Stimulated activated naive CD8-positive, alpha-beta T cell treated with anti-CD3 and anti-CD28 coated beads, Interleukin-15, Interleukin-2, amounts not matched to agents 100 ng/mL and 50 ng/mL, for 24 hours (primary cell): ENCODE results near the gene EIF5.

Source experiments
- H3K27ac Mint-ChIP-seq: one replicate; pipeline ENCODE4 v1.8.0; 2021; ENCODE audit warnings: mild to moderate bottlenecking, mixed read lengths
- H3K27me3 Mint-ChIP-seq: one replicate; pipeline ENCODE4 v1.8.0; 2021; ENCODE audit warnings: mixed read lengths
- H3K36me3 Mint-ChIP-seq: one replicate; pipeline ENCODE4 v1.8.0; 2021; ENCODE audit warnings: low read depth, mixed read lengths
- H3K4me1 Mint-ChIP-seq: one replicate; pipeline ENCODE4 v1.8.0; 2021; ENCODE audit warnings: low read depth, mixed read lengths
- H3K4me3 Mint-ChIP-seq: one replicate; pipeline ENCODE4 v1.8.0; 2021; ENCODE audit warnings: mild to moderate bottlenecking, mixed read lengths
- H3K9me3 Mint-ChIP-seq: one replicate; pipeline ENCODE4 v1.8.0; 2021; ENCODE audit warnings: mixed read lengths

Gene EIF5

DNA sequence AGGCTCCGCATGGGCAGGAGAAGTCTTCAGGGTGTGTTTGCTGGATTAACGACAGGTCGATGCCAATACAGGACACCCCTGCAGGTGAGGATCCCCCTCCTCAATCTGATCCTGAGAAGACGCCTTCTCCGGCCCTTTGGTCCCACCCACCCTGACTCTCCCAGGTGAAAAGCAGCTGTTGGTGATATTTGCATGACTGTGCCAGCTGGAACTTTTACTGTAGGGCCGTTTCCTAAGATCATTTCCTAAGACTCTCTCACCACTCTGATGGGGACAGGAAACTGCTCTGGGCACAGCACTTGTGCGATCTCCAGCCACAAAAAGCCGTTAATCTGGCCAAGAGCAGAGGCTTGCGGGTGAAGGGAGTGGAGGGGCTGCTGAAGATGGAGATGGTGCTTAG lies 16.8 kb upstream of the EIF5 start:
- no peak overlapping the region for H3K27ac Mint-ChIP-seq
- no peaks in the 10 kb centered on the region for H3K36me3 Mint-ChIP-seq
- H3K9me3 Mint-ChIP-seq, result no peaks in the 10 kb centered on the region
- H3K4me1 Mint-ChIP-seq, result no peaks in the 10 kb centered on the region
- H3K4me3 Mint-ChIP-seq, result no peak overlapping the region
- peaks cover 17% of the 10 kb centered on the region for H3K27me3 Mint-ChIP-seq

DNA sequence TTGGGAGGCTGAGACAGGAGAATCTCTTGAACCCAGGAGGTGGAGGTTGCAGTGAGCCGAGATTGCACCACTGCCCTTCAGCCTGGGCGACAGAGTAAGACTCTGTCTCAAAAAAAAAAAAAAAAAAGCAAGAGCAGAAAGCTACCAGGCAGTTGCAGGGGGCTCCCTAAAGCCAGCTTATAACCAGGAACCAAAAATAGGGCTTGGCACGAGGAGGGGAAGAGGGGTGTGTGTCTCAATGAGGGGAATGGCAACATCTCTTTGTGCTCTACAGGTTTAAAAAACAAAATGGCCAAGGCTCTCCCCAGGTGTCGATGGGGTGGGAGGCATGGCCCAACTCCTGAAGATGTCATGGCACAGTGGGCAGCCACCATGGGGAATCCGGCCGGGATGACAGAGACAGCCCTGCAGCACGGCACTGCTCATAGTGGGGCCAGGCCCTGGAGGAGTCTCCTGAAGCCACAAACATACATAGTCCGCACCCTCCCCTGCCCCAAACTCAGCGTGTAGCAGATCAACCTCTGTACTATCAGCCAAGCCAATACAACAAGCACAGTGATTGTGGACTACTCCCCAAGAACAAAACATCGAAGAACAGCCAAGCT lies 16.0 kb upstream of the EIF5 start:
- Mint-ChIP-seq H3K27me3 (peaks cover 18% of the 10 kb centered on the region), H3K36me3 (no peaks in the 10 kb centered on the region), H3K4me1 (no peaks in the 10 kb centered on the region), H3K4me3 (no peak overlapping the region), H3K9me3 (no peaks in the 10 kb centered on the region), H3K27ac (no peak overlapping the region)

DNA sequence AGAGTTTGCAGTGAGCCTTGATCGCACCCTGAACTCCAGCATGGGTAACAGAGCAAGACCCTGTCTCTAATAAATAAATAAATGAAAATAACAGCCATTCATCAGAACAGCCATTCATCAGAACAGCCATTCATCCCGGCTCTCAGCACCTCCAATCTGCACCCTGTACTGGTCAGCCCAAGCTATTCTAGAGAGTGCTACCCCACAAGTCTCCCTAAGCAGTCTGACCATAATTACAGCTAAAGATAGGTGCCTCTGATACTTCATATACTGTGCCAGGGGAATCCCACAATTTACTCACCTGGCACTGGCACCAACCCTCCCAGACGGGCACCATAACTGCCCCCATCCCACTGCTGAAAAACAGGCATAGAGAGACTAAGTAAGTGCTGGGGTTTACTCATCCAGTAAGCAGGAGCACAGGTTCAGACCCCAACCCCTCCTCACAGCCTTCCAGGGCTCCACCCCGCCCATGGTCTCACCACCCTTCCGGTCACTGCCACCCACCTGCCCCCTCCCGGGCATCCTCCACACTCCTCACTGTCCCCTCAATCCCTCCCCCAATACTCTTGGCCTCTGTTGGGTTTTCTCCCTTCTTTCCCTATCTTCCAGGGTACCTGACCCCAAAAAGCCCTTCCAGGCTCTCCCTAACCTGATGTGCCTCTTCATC lies 15.2 kb upstream of the EIF5 start:
- Mint-ChIP-seq H3K4me1 (no peaks in the 10 kb centered on the region), H3K27me3 (peaks cover 24% of the 10 kb centered on the region), H3K27ac (no peak overlapping the region), H3K4me3 (no peak overlapping the region), H3K36me3 (no peaks in the 10 kb centered on the region), H3K9me3 (no peaks in the 10 kb centered on the region)

DNA sequence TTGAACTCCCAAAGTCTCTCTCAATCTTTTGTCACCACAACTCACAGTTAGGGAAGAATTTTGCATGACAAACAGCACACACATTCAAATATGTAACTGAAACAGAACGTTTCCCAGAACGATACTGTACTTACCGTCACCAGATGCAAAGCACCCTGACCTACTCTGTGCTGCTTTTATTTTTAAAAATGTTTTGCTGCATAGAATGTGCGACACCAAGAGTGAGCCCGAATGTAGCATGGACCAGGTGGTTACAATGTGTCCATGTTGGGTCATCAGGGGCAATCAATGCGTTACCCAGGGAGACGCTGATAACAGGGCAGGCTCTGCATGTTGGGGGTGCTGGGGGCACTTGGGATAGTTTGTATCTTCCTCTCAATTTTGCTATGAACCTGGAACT lies 14.6 kb upstream of the EIF5 start:
- peaks cover 24% of the 10 kb centered on the region for H3K27me3 Mint-ChIP-seq
- no peaks in the 10 kb centered on the region for H3K36me3 Mint-ChIP-seq
- H3K4me3 Mint-ChIP-seq, result no peak overlapping the region
- H3K27ac Mint-ChIP-seq, result no peak overlapping the region
- H3K4me1 Mint-ChIP-seq, result no peaks in the 10 kb centered on the region
- H3K9me3 Mint-ChIP-seq, result no peaks in the 10 kb centered on the region

DNA sequence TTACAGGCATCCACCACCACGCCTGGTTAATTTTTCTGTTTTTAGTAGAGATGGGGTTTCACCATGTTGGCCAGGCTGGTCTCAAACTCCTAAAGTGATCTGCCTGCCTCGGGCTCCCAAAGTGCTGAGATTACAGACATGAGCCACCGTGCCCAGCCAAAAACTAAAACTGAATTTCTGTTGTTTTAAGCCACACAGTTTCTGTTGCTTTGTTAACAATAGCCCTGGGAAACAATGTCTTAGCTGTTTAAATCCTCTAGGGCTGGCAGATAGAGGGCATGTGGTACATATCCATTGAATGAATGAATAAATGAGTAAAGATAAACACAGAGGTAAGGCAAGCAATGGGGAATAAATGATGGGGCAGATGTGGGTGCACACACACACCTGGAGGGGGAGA lies 8.0 kb upstream of the EIF5 start:
- Mint-ChIP-seq H3K4me1 (peaks cover 4% of the 10 kb centered on the region), H3K36me3 (no peaks in the 10 kb centered on the region), H3K27ac (no peak overlapping the region), H3K27me3 (peaks cover 6% of the 10 kb centered on the region), H3K9me3 (no peaks in the 10 kb centered on the region), H3K4me3 (no peak overlapping the region)

DNA sequence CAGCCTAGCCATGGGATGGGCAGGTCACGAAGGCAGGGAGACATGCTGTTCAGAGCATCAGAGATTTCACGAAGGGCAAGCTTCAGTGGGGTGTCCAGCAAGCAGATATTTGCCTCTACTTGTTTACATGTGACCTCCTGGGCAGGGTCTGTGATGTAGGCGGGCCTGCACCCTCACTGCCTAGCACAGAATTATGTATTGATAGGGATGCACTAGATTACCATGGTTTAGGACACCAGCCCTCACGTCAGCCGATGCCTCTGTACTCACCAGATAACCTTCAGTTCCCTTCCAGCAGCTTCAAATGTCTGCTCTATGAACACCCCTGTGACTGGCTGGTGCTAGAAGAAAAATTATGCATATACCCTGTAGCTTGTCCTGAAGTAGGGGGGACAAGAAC lies 5.1 kb upstream of the EIF5 start:
- Mint-ChIP-seq H3K36me3 (no peaks in the 10 kb centered on the region), H3K27me3 (no peaks in the 10 kb centered on the region)

DNA sequence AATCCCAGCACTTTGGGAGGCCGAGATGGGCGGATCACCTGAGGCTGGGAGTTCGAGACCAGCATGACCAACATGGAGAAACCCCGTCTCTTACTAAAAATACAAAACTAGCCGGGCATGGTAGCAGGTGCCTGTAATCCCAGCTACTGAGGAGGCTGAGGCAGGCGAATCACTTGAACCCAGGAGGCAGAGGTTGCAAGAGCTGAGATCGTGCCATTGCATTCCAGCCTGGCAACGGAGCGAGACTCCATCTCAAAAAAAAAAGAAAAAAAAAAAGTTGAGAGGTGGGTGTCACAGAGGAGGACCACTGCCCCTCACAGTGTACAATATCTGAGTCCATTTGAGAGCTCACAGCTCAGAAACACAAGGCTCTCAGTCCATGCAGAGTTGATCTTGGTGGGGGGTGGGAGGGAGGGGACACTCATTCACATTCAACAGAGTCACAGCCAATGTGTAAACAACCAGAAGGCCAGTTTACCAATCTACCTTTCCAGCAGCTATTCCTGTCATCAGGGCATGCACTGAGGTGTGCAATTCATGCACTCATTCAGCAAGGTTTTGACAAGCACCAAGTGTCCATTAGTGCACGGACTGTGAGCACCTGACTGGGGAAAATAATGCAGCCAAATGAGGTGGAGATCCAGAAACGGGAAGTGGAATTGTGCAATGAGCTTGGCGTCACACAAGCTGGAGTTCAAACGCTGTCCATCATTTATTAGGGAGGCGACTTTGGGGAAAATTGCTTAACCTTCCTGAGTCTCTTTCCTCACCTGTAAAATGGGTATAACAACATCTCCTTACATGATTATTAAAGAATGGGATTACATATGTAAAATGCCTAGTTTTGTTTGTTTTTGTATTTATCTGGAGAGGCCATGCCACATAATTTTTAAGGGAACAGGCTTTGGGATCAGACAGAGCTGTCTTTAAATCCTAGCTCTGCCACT lies 4.4 kb upstream of the EIF5 start:
- H3K4me3 Mint-ChIP-seq, result no peak overlapping the region
- H3K27ac Mint-ChIP-seq, result no peak overlapping the region
- no peaks in the 10 kb centered on the region for H3K36me3 Mint-ChIP-seq
- H3K4me1 Mint-ChIP-seq, result peaks cover 22% of the 10 kb centered on the region
- H3K27me3 Mint-ChIP-seq, result no peaks in the 10 kb centered on the region
- H3K9me3 Mint-ChIP-seq, result no peaks in the 10 kb centered on the region

More for the DNA sequence above, 5.1 kb upstream of the EIF5 start:
- no peak overlapping the region for H3K27ac Mint-ChIP-seq
- no peak overlapping the region for H3K4me3 Mint-ChIP-seq
- H3K4me1 Mint-ChIP-seq, result peaks cover 22% of the 10 kb centered on the region
- H3K9me3 Mint-ChIP-seq, result no peaks in the 10 kb centered on the region

DNA sequence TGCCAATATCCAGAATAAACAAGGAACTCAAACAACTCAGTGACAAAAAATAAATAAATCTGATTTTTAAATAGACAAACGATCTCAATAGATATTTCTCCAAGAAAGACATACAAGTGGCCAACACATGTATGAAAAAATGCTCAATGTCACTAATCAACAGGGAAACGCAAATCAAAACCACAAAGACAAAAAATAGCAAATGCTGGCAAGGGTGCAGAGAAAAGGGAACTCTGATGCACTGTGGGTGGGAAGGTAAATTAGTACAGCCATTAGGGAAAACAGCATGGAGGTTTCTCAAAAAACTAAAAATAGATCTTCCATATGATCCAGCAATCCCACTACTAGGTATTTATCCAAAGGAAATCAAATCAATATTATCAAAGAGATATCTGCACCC lies 3.5 kb upstream of the EIF5 start:
- Mint-ChIP-seq H3K36me3 (peaks cover 6% of the 10 kb centered on the region), H3K27ac (no peak overlapping the region), H3K4me3 (no peak overlapping the region), H3K4me1 (peaks cover 27% of the 10 kb centered on the region), H3K9me3 (no peaks in the 10 kb centered on the region), H3K27me3 (no peaks in the 10 kb centered on the region)

DNA sequence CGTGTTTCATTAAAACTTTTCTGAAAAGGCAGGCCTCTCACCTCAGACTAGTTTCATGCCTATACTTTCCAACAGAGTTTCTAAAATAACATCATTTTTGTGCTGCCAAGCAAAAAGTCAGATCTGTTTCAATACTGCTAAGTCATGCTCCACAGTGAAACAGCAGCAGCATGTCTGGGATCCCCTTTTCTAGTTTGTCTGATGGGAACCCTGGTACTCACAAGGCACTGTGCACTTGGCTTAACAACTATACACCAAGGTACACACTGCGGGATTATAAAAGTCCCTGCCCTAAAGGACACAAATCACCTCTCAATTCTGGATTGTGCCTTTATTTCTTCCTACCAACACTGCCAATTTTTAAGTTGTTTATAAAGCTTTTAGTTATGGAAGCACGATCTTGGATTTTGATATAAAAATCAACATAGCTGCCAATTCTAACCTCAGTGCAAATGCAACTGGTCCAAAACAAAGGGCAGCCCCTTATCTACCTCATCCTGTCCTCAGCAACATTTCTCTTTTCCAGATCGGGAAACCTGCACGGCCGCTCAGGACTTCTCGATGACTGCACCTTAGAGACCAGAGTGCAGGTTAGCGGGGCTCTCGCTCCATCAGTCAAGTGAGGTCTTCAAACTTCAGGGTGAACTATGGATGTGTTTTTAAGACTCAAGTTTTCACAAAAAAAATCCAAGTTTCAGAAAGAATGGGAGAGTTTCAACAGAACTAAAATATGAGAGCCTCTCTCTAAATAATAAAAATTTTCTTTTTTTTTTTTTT lies 1.7 kb upstream of the EIF5 start:
- peak overlapping the region; percentile 78 for H3K27ac Mint-ChIP-seq
- H3K4me3 Mint-ChIP-seq, result peak overlapping the region; percentile 95
- no peaks in the 10 kb centered on the region for H3K27me3 Mint-ChIP-seq
- H3K4me1 Mint-ChIP-seq, result peaks cover 45% of the 10 kb centered on the region
- H3K36me3 Mint-ChIP-seq, result peaks cover 23% of the 10 kb centered on the region
- no peaks in the 10 kb centered on the region for H3K9me3 Mint-ChIP-seq

DNA sequence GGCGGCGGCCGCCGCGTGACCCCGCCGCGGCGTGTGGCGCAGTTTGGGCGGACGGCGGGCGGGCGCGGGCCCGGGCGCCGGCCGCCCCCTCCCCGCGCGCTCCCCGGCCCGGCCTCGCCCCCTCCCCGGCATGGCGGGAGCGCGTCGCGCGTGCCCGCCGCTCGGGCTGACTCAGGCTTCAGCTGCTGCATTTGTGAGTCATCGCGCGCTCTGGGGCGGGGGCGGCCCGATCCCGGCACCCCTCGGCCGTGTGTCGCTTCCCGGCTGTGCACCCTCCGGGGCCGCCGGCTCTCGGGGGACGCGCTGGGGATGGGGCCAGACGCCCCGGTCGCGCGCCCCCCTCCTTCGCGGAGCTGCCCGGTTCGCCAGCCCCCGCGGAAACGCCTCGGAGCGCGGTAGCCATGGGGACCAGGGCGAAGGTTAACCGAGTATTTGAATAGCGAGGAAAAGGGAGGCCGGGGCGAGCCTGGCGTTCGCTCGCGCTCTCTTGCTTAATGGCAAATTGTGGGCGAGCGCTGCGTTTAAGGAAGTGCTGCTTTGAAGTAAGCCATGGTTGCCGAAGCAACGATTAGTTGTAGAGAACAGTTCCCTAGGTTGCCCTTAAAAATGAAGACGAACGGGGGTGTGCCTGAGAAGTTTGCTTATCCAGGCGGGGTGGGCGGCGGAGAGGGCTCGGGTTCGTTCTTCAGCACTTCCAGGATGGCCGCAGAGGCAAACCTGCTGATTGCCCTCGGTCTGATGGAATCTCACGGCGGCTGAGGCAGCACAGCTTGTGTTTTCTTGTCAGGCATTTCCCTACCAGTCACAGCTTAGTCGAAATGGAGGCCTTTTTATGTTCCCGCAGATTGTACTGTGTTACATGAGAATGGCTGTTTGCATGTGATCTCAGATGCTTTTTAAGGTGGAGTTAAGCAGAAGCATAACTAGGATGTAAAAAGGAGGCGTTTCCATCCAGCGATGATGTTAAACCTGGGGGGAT lies 896 bp downstream of the EIF5 start:
- H3K36me3 Mint-ChIP-seq, result peaks cover 50% of the 10 kb centered on the region
- peaks cover 64% of the 10 kb centered on the region for H3K4me1 Mint-ChIP-seq
- no peaks in the 10 kb centered on the region for H3K9me3 Mint-ChIP-seq
- no peaks in the 10 kb centered on the region for H3K27me3 Mint-ChIP-seq
- H3K4me3 Mint-ChIP-seq, result peak overlapping the region; percentile 95
- peak overlapping the region; percentile 89 for H3K27ac Mint-ChIP-seq

DNA sequence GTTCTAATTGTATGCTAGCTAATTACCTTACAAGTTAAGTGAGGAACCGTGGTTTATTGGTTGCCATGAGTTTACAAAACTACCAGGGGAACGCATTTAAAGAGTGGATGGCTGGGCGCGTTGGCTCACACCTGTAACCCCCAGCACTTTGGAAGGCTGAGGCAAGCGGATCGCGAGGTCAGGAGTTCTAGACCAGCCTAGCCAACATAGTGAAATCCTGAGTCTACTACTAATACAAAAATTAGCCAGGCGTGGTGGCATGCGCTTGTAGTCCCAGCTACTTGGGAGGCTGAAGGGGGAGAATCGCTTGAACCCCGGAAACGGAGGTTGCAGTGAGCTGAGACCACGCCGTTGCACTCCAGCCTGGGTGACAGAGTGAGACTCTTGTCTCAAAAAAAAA lies 2.2 kb downstream of the EIF5 start:
- peaks cover 67% of the 10 kb centered on the region for H3K4me1 Mint-ChIP-seq

DNA sequence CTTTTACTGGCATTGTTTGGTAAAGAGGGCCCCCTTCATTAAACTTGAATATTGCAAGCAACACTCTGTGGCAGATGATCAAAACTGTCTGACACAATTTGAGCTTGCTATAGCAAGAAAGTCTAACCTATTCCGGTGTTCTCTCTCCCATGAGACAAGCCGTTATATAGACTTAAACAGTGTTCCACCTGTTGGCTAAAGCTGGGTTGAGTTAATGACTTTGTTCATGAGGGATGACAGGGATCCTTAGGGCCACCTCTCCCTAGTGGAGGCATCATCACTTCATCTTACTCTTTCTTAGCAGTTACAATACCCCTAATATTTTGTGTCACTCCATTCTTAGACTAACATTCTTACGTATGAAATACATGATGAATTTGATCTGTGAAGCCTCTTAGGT lies 3.8 kb downstream of the EIF5 start:
- Mint-ChIP-seq H3K4me1 (peaks cover 55% of the 10 kb centered on the region), H3K9me3 (no peaks in the 10 kb centered on the region), H3K27ac (peak overlapping the region; percentile 73), H3K36me3 (peaks cover 77% of the 10 kb centered on the region), H3K4me3 (peak overlapping the region; percentile 1), H3K27me3 (no peaks in the 10 kb centered on the region)

More for the DNA sequence above, 2.2 kb downstream of the EIF5 start:
- H3K27ac Mint-ChIP-seq, result peak overlapping the region; percentile 89
- H3K27me3 Mint-ChIP-seq, result no peaks in the 10 kb centered on the region
- H3K4me3 Mint-ChIP-seq, result peak overlapping the region; percentile 95
- peaks cover 62% of the 10 kb centered on the region for H3K36me3 Mint-ChIP-seq
- H3K9me3 Mint-ChIP-seq, result no peaks in the 10 kb centered on the region

DNA sequence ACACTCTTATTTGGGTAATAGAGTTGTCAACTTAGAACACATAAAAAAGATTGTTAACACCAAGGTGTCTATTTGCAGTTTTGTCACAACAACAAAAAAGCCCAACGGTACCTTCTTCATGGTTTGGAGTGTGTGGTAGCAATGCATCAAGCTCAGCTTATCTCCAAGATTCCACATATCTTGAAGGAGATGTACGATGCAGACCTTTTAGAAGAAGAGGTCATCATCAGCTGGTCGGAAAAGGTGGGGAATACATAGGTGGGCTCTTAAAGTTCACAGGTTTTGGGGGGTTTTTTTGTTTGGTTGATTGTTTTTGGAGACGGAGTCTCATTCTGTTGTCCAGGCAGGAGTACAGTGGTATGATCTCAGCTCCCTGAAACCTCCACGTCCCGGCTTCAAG lies 5.5 kb downstream of the EIF5 start:
- Mint-ChIP-seq H3K9me3 (no peaks in the 10 kb centered on the region), H3K27me3 (no peaks in the 10 kb centered on the region), H3K4me3 (no peak overlapping the region), H3K4me1 (peaks cover 52% of the 10 kb centered on the region), H3K36me3 (peaks cover 95% of the 10 kb centered on the region), H3K27ac (peak overlapping the region; percentile 51)
